OCI-LY7 (cell line): Measurements from ENCODE around the gene IDI1.

ENCODE experiments used
- EZH2phosphoT487 ChIP-seq: fragments of 200-600 bp; sonication (generic); IDR thresholded peaks from 2 replicates; pipeline ENCODE4 v1.6.1; 2018; ENCODE audit warnings: low read depth, borderline replicate concordance, mild to moderate bottlenecking, mixed run types, antibody characterized with exemption, low read length, moderate library complexity, mixed read lengths
- TF ChIP-seq, protein P1 (sequence below): fragments of 200-600 bp; sonication (generic); conservative IDR thresholded peaks from 2 replicates; pipeline ENCODE4 v1.5.1; 2014; ENCODE audit warnings: mild to moderate bottlenecking, antibody characterized with exemption, low read length, moderate library complexity, mixed read lengths

DNA sequence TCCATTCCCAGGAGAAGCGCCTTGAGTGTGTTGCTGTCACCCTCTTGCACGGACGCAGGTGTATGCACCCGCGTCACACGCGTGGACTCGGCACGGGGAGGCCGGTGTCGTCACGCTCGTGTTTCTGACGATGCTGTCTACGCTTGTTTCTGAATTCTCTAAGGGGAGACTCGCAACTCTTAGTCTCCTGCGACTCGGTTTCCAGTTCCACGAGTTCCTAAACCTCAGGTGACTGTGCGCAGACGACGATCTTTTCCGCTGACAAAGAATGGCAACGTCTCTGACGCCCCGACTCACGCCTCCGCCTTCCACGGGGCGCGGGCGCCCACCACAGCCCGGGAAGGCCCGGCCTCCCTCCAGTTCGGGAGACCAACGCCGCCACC lies 579 bp downstream of the IDI1 start:
- TF ChIP-seq, protein P1, sequence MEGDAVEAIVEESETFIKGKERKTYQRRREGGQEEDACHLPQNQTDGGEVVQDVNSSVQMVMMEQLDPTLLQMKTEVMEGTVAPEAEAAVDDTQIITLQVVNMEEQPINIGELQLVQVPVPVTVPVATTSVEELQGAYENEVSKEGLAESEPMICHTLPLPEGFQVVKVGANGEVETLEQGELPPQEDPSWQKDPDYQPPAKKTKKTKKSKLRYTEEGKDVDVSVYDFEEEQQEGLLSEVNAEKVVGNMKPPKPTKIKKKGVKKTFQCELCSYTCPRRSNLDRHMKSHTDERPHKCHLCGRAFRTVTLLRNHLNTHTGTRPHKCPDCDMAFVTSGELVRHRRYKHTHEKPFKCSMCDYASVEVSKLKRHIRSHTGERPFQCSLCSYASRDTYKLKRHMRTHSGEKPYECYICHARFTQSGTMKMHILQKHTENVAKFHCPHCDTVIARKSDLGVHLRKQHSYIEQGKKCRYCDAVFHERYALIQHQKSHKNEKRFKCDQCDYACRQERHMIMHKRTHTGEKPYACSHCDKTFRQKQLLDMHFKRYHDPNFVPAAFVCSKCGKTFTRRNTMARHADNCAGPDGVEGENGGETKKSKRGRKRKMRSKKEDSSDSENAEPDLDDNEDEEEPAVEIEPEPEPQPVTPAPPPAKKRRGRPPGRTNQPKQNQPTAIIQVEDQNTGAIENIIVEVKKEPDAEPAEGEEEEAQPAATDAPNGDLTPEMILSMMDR: no peak
- no peak for TF ChIP-seq EZH2phosphoT487
